Glutamatergic neuron (in vitro differentiated cells): Measurements from ENCODE around the gene NDN. TPM values are rescaled to one million over a fixed set of nuclear protein-coding genes. Genes with fewer than 3 reads are reported as not detected.
"Not testable (repeated sequence)": the region's sequence is repeated elsewhere in the genome, so short reads cannot be mapped to it uniquely, and the experiment has no call there.

Experiments
- DNase-seq: peaks from one replicate; pipeline ENCODE4 v3.0.0; 2022
- H3K27ac Mint-ChIP-seq: one replicate; pipeline ENCODE4 v1.8.0; 2020; ENCODE audit warnings: mild to moderate bottlenecking, mixed read lengths, inconsistent platforms; ENCODE audit not compliant: unreplicated experiment
- H3K27me3 Mint-ChIP-seq: one replicate; pipeline ENCODE4 v1.8.0; 2020; ENCODE audit warnings: mild to moderate bottlenecking, moderate library complexity, mixed read lengths, inconsistent platforms; ENCODE audit not compliant: unreplicated experiment
- H3K36me3 Mint-ChIP-seq: one replicate; pipeline ENCODE4 v1.8.0; 2020; ENCODE audit warnings: mild to moderate bottlenecking, mixed read lengths, inconsistent platforms; ENCODE audit not compliant: unreplicated experiment
- H3K4me1 Mint-ChIP-seq: one replicate; pipeline ENCODE4 v1.8.0; 2020; ENCODE audit warnings: mild to moderate bottlenecking, low read depth, mixed read lengths, inconsistent platforms; ENCODE audit not compliant: unreplicated experiment
- H3K4me3 Mint-ChIP-seq: one replicate; pipeline ENCODE4 v1.8.0; 2020; ENCODE audit warnings: mild to moderate bottlenecking, mixed read lengths, inconsistent platforms; ENCODE audit not compliant: unreplicated experiment
- H3K9me3 Mint-ChIP-seq: one replicate; pipeline ENCODE4 v1.8.0; 2020; ENCODE audit warnings: mild to moderate bottlenecking, moderate library complexity, mixed read lengths, inconsistent platforms; ENCODE audit not compliant: unreplicated experiment
- long read RNA-seq: library from polyadenylated mRNA; unstranded; transcript quantifications from one replicate; pipeline ENCODE4 v2.0.0, GENCODE V29; 2020; ENCODE audit not compliant: unreplicated experiment
- total RNA-seq: library from RNA; stranded (reverse); fragmentation: NEBNext Ultra II Directional; extraction: Animal tissue kit (Norgen Biotek cat#: 25700); gene quantifications from one replicate; pipeline ENCODE4 v1.2.1, GENCODE V29; 2021; ENCODE audit not compliant: unreplicated experiment
- TF ChIP-seq, protein P1 (sequence below): fragments of 200-600 bp; sonication (generic); IDR thresholded peaks from one replicate; pipeline ENCODE4 v1.5.0; 2021; ENCODE audit not compliant: partially characterized antibody, unreplicated experiment

NDN gene, protein sequence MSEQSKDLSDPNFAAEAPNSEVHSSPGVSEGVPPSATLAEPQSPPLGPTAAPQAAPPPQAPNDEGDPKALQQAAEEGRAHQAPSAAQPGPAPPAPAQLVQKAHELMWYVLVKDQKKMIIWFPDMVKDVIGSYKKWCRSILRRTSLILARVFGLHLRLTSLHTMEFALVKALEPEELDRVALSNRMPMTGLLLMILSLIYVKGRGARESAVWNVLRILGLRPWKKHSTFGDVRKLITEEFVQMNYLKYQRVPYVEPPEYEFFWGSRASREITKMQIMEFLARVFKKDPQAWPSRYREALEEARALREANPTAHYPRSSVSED
- 115 TPM for total RNA-seq
- long read RNA-seq, transcript NDN-202 (1 exons, 1,627 nt) = major isoform, 215 of 215 reads
- long read RNA-seq, partial matches to known transcripts = 0 of 215 reads
- long read RNA-seq, other reads (novel, unspliced or antisense) = 0 of 215 reads

DNA sequence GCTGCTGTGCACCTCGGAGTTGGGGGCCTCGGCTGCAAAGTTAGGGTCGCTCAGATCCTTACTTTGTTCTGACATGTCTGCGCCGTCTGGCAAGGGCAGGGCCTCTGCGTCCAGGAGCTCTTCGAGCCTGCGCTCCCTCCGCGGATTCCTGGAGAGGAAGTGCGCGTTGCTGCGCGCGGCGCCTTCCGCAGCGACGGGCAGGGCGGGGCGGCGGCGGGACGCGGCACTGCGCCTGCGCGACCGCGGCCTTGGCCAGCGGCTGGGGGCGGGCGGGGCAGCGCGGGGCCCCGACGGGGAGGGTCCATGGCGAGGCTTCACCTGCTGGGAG is at the start of gene NDN:
NDN (minus strand) TSS at position 163 of the 328 bp plus-strand sequence; CDS start at position 75, 88 bp downstream.
- H3K27me3 Mint-ChIP-seq = peaks cover 12% of the 10 kb centered on the region
- H3K4me3 Mint-ChIP-seq = peak within 1 kb of the TSS; percentile 85
- no peaks in the 10 kb centered on the region for H3K36me3 Mint-ChIP-seq
- H3K4me1 Mint-ChIP-seq = peaks cover 11% of the 10 kb centered on the region
- peak; percentile 83 for DNase-seq
- H3K27ac Mint-ChIP-seq = peak within 1 kb of the TSS; percentile 70
- TF ChIP-seq, protein P1, sequence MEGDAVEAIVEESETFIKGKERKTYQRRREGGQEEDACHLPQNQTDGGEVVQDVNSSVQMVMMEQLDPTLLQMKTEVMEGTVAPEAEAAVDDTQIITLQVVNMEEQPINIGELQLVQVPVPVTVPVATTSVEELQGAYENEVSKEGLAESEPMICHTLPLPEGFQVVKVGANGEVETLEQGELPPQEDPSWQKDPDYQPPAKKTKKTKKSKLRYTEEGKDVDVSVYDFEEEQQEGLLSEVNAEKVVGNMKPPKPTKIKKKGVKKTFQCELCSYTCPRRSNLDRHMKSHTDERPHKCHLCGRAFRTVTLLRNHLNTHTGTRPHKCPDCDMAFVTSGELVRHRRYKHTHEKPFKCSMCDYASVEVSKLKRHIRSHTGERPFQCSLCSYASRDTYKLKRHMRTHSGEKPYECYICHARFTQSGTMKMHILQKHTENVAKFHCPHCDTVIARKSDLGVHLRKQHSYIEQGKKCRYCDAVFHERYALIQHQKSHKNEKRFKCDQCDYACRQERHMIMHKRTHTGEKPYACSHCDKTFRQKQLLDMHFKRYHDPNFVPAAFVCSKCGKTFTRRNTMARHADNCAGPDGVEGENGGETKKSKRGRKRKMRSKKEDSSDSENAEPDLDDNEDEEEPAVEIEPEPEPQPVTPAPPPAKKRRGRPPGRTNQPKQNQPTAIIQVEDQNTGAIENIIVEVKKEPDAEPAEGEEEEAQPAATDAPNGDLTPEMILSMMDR = no peak
- peaks cover 2% of the 10 kb centered on the region for H3K9me3 Mint-ChIP-seq

DNA sequence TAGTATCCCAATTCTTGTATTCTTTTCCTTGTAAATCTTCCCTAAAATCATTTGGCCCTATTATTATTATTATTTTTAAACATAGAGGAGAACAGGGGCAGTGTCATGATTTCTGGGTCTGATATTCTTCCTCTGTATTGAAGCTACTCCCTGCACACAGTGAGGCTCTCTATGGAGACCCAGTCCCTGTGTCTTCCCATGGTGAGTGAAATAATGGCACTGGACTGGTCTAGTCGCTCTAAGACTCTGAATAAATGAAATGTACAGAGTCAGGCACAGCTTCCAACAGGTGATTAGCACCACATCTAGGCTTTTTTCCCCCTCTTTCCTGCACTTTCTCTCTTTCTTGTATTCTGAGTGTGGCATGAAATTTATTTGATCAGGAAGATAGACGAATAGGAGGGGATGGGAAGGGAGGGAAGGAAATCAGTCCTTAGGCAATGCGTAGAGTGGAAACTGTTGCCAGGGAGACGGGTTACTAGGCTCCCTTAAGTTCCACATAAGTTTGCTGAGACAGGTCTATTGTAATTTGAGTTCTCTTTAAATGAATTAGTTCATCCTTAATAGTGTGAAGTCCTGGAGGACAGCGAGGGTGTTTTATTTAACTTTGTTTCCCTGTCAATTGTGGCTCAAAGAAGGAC is 49.0 kb upstream of the NDN start:
- Mint-ChIP-seq H3K36me3 (no peaks in the 10 kb centered on the region), H3K4me1 (no peaks in the 10 kb centered on the region), H3K27ac (no peak overlapping the region), H3K4me3 (no peak overlapping the region), H3K9me3 (no peaks in the 10 kb centered on the region), H3K27me3 (no peaks in the 10 kb centered on the region)
- DNase-seq = no peak
- TF ChIP-seq, protein P1 = no peak

DNA sequence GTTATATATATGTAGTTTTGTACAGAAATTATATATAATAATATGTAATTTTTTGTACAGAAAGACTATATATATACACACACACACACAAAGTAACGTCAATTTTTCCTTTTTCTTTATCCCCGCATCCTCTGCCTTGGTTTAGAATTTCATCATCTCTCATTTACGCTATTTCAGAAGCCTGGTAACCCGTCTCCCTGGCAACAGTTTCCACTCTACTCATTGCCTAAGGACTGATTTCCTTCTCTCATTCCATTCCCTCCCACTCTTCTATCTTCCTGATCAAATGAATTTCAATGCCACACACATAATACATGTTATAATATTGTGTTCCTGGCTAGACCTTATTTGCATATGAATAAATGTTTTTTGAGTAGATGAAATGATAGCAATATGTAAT is 47.8 kb upstream of the NDN start:
- Mint-ChIP-seq H3K4me1 (no peaks in the 10 kb centered on the region), H3K9me3 (no peaks in the 10 kb centered on the region), H3K4me3 (no peak overlapping the region), H3K27ac (no peak overlapping the region), H3K27me3 (no peaks in the 10 kb centered on the region), H3K36me3 (no peaks in the 10 kb centered on the region)
- TF ChIP-seq, protein P1 = no peak
- DNase-seq = no peak

DNA sequence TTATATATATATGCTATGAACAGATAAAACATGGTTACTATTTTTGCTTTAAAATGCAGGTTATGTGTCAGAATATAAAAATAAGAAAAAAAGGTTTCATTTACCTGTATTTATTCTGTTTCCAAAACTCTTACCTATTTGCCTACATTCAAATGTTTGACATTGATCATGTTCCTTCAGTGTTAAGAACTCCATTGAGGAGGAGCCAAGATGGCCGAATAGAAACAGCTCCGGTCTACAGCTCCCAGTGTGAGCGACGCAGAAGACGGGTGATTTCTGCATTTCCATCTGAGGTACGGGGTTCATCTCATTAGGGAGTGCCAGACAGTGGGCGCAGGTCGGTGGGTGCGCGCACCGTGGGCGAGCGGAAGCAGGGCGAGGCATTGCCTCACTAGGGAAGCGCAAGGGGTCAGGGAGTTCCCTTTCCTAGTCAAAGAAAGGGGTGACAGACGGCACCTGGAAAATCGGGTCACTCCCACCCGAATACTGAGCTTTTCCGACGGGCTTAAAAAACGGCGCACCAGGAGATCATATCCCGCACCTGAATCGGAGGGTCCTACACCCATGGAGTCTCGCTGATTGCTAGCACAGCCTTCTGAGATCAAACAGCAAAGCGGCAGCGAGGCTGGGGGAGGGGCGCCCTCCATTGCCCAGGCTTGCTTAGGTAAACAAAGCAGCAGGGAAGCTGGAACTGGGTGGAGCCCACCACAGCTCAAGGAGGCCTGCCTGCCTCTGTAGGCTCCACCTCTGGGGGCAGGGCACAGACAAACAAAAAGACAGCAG is 27.0 kb upstream of the NDN start:
- peak overlapping the region; percentile 96 for H3K27ac Mint-ChIP-seq
- H3K36me3 Mint-ChIP-seq, H3K27me3 Mint-ChIP-seq, H3K9me3 Mint-ChIP-seq, H3K4me1 Mint-ChIP-seq: not testable (repeated sequence)
- peak overlapping the region; percentile 86 for H3K4me3 Mint-ChIP-seq
- peak; percentile 26 for DNase-seq

DNA sequence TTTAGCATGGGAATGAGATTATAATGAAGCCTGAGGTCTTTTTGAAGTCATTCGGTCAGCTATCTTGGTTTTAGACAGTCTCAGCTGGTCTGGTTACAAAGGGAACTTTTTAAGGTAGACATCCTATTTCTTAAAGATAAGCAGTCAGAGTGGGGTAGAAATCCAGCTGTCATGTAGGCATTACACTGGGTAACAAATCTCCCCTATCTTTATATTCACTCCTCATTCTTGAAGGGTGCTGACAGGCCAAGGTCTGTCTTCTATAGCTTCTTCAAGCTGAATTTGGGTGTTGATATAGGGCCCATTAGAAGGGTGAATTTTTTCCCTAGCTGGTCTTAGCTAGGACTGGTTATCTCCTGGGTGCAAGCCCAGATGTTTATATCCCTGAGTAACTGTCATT is 21.2 kb upstream of the NDN start:
- Mint-ChIP-seq H3K4me3 (no peak overlapping the region), H3K9me3 (peaks cover 5% of the 10 kb centered on the region), H3K36me3 (no peaks in the 10 kb centered on the region), H3K27me3 (no peaks in the 10 kb centered on the region), H3K4me1 (no peaks in the 10 kb centered on the region), H3K27ac (no peak overlapping the region)
- TF ChIP-seq, protein P1 = no peak
- no peak for DNase-seq
